ENCODE results near the gene F2R.

DNA sequence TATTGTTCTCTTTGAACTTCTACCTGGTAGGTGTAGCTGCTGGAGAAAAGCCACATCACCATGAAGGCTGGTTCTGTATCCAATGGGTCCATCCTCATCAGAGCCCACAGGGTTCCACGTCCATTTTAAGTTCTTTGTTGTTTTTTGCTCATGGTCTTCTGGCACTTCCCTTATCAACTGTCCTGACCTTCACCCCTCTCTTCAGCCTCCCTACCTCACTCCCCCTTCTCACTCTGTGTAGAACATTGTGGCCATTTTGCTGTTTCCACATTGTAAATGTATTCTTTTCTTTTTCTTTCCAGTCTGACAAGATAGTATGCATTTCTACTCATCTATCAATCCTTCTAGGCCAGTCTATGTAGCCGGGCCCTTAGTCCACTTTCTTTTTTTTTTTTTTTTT, 48.4 kb upstream of the F2R start:
- no peak for TF ChIP-seq EZH2 (IDR thresholded peaks at IDR 0.05; ENCODE audit: insufficient read depth, poor library complexity, severe bottlenecking)
- no peak for TF ChIP-seq EZH2phosphoT487 (IDR thresholded peaks at IDR 0.05; ENCODE audit: insufficient read depth, low read depth)

Data from GM23248 (cell line).